Aorta (tissue), 5 donors: ENCODE measurements around the gene STMN3. TPM values are rescaled to one million over a fixed set of nuclear protein-coding genes. Genes with fewer than 3 reads are reported as not detected.
"Not testable (repeated sequence)": the region's sequence is repeated elsewhere in the genome, so short reads cannot be mapped to it uniquely, and the experiment has no call there.

Source experiments
- ATAC-seq: fragments of 200-7000 bp; cut with Tn5 transposase; one replicate; pipeline ENCODE4 v1.9.1; 2022; ENCODE audit warnings: moderate library complexity; ENCODE audit not compliant: low FRiP score
- DNase-seq, 2 donors: peaks; one replicate each; pipeline ENCODE4 v3.0.0-alpha.2; 2020
- H3K27ac ChIP-seq, 2 donors: one replicate each; pipeline ENCODE4 v1.5.1; 2013; ENCODE audit warnings: low read length in 2 of 2, mild to moderate bottlenecking in 2 of 2, moderate library complexity in 2 of 2, control low read depth in 1 of 2, inconsistent platforms in 1 of 2, low read depth in 1 of 2
- H3K27me3 ChIP-seq, 2 donors: one replicate each; pipeline ENCODE4 v1.6.1; 2013; ENCODE audit warnings: control low read depth in 1 of 2, low read length in 1 of 2, mild to moderate bottlenecking in 1 of 2, moderate library complexity in 1 of 2; ENCODE audit not compliant: insufficient read depth in 2 of 2, control insufficient read depth in 1 of 2
- H3K36me3 ChIP-seq, 2 donors: one replicate each; pipeline ENCODE4 v1.6.1; 2013; ENCODE audit warnings: control low read depth in 1 of 2, low read length in 1 of 2, mild to moderate bottlenecking in 1 of 2; ENCODE audit not compliant: insufficient read depth in 2 of 2, control insufficient read depth in 1 of 2
- H3K4me1 ChIP-seq, 2 donors: one replicate each; pipeline ENCODE4 v1.6.1; 2013; ENCODE audit warnings: low read length in 2 of 2, control low read depth in 1 of 2, mild to moderate bottlenecking in 1 of 2, moderate library complexity in 1 of 2; ENCODE audit not compliant: insufficient read depth in 2 of 2, control insufficient read depth in 1 of 2
- H3K4me3 ChIP-seq, 2 donors: one replicate each; pipeline ENCODE4 v1.5.1; 2013; ENCODE audit warnings: low read length in 2 of 2, control low read depth in 1 of 2, mild to moderate bottlenecking in 1 of 2
- H3K9me3 ChIP-seq: one replicate; pipeline ENCODE4 v1.6.1; 2013; ENCODE audit warnings: mild to moderate bottlenecking, low read length; ENCODE audit not compliant: control insufficient read depth
- WGBS, 2 donors: extraction: QIAGEN DNeasy Blood & Tissue Kit; methylation state at CpG; one replicate each; pipeline ENCODE4 v1.1.7; 2013; 5-methylcytosine and 5-hydroxymethylcytosine counted together
- intact Hi-C, 2 donors: fragments of 100-400 bp; cut with DNase I; formaldehyde crosslinking; loops; one replicate each; pipeline versions ENCODE4 v1.14.2 to v1.15.0; 2022
- polyA plus RNA-seq, 2 donors: library from polyadenylated mRNA; stranded (reverse); fragments of 200-250 nt; gene quantifications; one replicate each; pipeline ENCODE4 v1.2.3, GENCODE V29; 2013
- total RNA-seq, 2 donors: library from RNA; stranded (reverse); fragmentation: NEBNext Ultra II Directional; extraction: Animal tissue kit (Norgen Biotek cat#: 25700); gene quantifications; one replicate each; pipeline ENCODE4 v1.2.1, GENCODE V29; 2021
- donor health status: healthy with polysubstance abuse.
- donor health status: Bipolar disorder and iron deficiency.
- donor health status: DM: no; HTN: no; CAD: no.
- donor health status: DM: no; HTN: no; CAD: no.
- donor health status: DM: yes; HTN: yes; CAD: no.

STMN3 gene
- total and polyA plus RNA-seq, 4 donors, result 10.5 to 31.2 (median 18.7) TPM

GRCh38 chr20:63660622-63661021 lies 7.4 kb upstream of the STMN3 start:
- H3K9me3 ChIP-seq, result no peaks in the 10 kb centered on the region
- DNase-seq (no peak), ATAC-seq (no peak)
- H3K36me3 ChIP-seq, result no peaks in the 10 kb centered on the region
- intact Hi-C loops, result no loop called here
- H3K27ac ChIP-seq, result no peak overlapping the region
- no peaks in the 10 kb centered on the region for H3K4me1 ChIP-seq
- 79 to 84% methylated on average over 8 of the region's 8 CpGs for WGBS, 2 donors
- H3K4me3 ChIP-seq, result no peak overlapping the region
- no peaks in the 10 kb centered on the region for H3K27me3 ChIP-seq

GRCh38 chr20:63660174-63660573 lies 7.0 kb upstream of the STMN3 start:
- H3K9me3 ChIP-seq, H3K27ac ChIP-seq, DNase-seq, H3K27me3 ChIP-seq, intact Hi-C loops, H3K4me1 ChIP-seq, H3K36me3 ChIP-seq, H3K4me3 ChIP-seq, ATAC-seq: not testable (repeated sequence)
- WGBS, 2 donors, result 81 to 88% methylated on average over 10 of the region's 10 CpGs

GRCh38 chr20:63659370-63659769 lies 6.1 kb upstream of the STMN3 start:
- no peaks in the 10 kb centered on the region for H3K36me3 ChIP-seq
- peak overlapping the region in 1 of 2 donors; percentile 34 for H3K27ac ChIP-seq
- 60 to 61% methylated on average over 13 of the region's 13 CpGs for WGBS, 2 donors
- H3K4me1 ChIP-seq, result no peaks in the 10 kb centered on the region
- intact Hi-C loops, result loop anchor here in 1 of 2 donors (1.0 to 10.0 kb wide), 2 partner anchors 22 to 125 kb away; partner anchors contain the start of gene PTK6
- H3K27me3 ChIP-seq, result no peaks in the 10 kb centered on the region
- peak overlapping the region in 1 of 2 donors; percentile 32 for H3K4me3 ChIP-seq
- no peak for DNase-seq
- H3K9me3 ChIP-seq, result no peaks in the 10 kb centered on the region
- ATAC-seq, result no peak

- ATAC-seq, result peak; percentile 58
- Histone ChIP-seq H3K27me3 (no peaks in the 10 kb centered on the region), H3K4me3 (peak overlapping the region; percentile 28 to 32), H3K9me3 (no peaks in the 10 kb centered on the region), H3K4me1 (no peaks in the 10 kb centered on the region), H3K36me3 (no peaks in the 10 kb centered on the region), H3K27ac (peak overlapping the region in 1 of 2 donors; percentile 34)
- intact Hi-C loops, result loop anchor here in 1 of 2 donors (1.0 to 10.0 kb wide), 3 partner anchors 23 to 124 kb away; partner anchors contain the start of genes ARFRP1 and PTK6
- no peak for DNase-seq
- WGBS, 2 donors, result 1 to 2% methylated on average over 25 of the region's 25 CpGs
These were observed 5.5 kb upstream of the STMN3 start for GRCh38 chr20:63658749-63659187.

- peak within 1 kb of the TSS; percentile 9 to 85 for H3K27ac ChIP-seq
- H3K27me3 ChIP-seq, result no peaks in the 10 kb centered on the region
- intact Hi-C loops, result loop anchor here in 1 of 2 donors (1.0 to 10.0 kb wide), 2 partner anchors 49 to 123 kb away; partner anchors contain the start of genes ARFRP1 and PTK6
- ATAC-seq (peak; percentile 96), DNase-seq (peak; percentile 96 to 97)
- H3K4me1 ChIP-seq, result no peaks in the 10 kb centered on the region
- no peaks in the 10 kb centered on the region for H3K9me3 ChIP-seq
- H3K4me3 ChIP-seq, result peak within 1 kb of the TSS; percentile 28 to 32
- 0 to 2% methylated on average over 71 to 73 of the region's 73 CpGs for WGBS, 2 donors
- H3K36me3 ChIP-seq, result no peaks in the 10 kb centered on the region
These were observed 4.9 kb upstream of the STMN3 start, which contains the start of gene RTEL1 for GRCh38 chr20:63657937-63658748. TSS of gene RTEL1 (plus strand) at chr20:63658312. CDS start at chr20:63659403, 1,091 bp downstream.

- no peaks in the 10 kb centered on the region for H3K4me1 ChIP-seq
- no peaks in the 10 kb centered on the region for H3K9me3 ChIP-seq
- intact Hi-C loops, result loop anchor here in 1 of 2 donors (10.0 kb wide), 1 partner anchor 123 kb away; the partner anchor contains the start of gene PTK6
- DNase-seq (no peak), ATAC-seq (no peak)
- 34 to 37% methylated on average over 31 of the region's 31 CpGs for WGBS, 2 donors
- H3K27me3 ChIP-seq, result no peaks in the 10 kb centered on the region
- peak overlapping the region; percentile 9 to 85 for H3K27ac ChIP-seq
- H3K4me3 ChIP-seq, result peak overlapping the region in 1 of 2 donors; percentile 10
- H3K36me3 ChIP-seq, result no peaks in the 10 kb centered on the region
These were observed 4.2 kb upstream of the STMN3 start for GRCh38 chr20:63657260-63657936.

GRCh38 chr20:63656451-63656850 lies 3.2 kb upstream of the STMN3 start:
- intact Hi-C loops, result loop anchor here in 1 of 2 donors (10.0 kb wide), 1 partner anchor 122 kb away; the partner anchor contains the start of gene PTK6
- H3K4me1 ChIP-seq, result no peaks in the 10 kb centered on the region
- no peak overlapping the region for H3K4me3 ChIP-seq
- no peak for ATAC-seq
- no peaks in the 10 kb centered on the region for H3K27me3 ChIP-seq
- DNase-seq, result no peak
- H3K9me3 ChIP-seq, result no peaks in the 10 kb centered on the region
- WGBS, 2 donors, result 94 to 96% methylated on average over 3 of the region's 3 CpGs
- H3K36me3 ChIP-seq, result no peaks in the 10 kb centered on the region
- H3K27ac ChIP-seq, result no peak overlapping the region

GRCh38 chr20:63655249-63655648 lies 2.0 kb upstream of the STMN3 start:
- WGBS, 2 donors, result 83 to 86% methylated on average over 4 of the region's 4 CpGs
- no peaks in the 10 kb centered on the region for H3K36me3 ChIP-seq
- H3K4me1 ChIP-seq, result no peaks in the 10 kb centered on the region
- no peaks in the 10 kb centered on the region for H3K9me3 ChIP-seq
- no peak for DNase-seq
- intact Hi-C loops, result loop anchor here in 1 of 2 donors (10.0 kb wide), 1 partner anchor 120 kb away; the partner anchor contains the start of gene PTK6
- no peak overlapping the region for H3K27ac ChIP-seq
- H3K4me3 ChIP-seq, result no peak overlapping the region
- H3K27me3 ChIP-seq, result no peaks in the 10 kb centered on the region
- no peak for ATAC-seq
